Calu3 (cell line): ENCODE results near the gene CAPN14. TPM values are rescaled to one million over a fixed set of nuclear protein-coding genes. Genes with fewer than 3 reads are reported as not detected.

Experiments used
- BruUV-seq: library from RNA; stranded (reverse); fragments of 400-500 nt; replicated peaks from 2 replicates; lab custom pipeline; 2021; lab: Mats Ljungman, UMichigan
- CTCF ChIA-PET: fragments of 300-600 bp; sonication (Branson Sonifier 250); formaldehyde crosslinking; loops from one replicate; lab custom pipeline; 2022; ENCODE audit warnings: antibody characterized with exemption; lab: Charles Lee
- DNase-seq: peaks from one replicate; pipeline ENCODE4 v3.0.0; 2022
- H3K27ac Mint-ChIP-seq: one replicate; pipeline ENCODE4 v1.8.0; 2022; ENCODE audit warnings: mixed read lengths; ENCODE audit not compliant: unreplicated experiment
- H3K27me3 Mint-ChIP-seq: one replicate; pipeline ENCODE4 v1.8.0; 2022; ENCODE audit warnings: mixed read lengths; ENCODE audit not compliant: unreplicated experiment
- H3K36me3 Mint-ChIP-seq: one replicate; pipeline ENCODE4 v1.8.0; 2022; ENCODE audit warnings: mild to moderate bottlenecking, moderate library complexity, mixed read lengths; ENCODE audit not compliant: insufficient read depth, unreplicated experiment
- H3K4me1 Mint-ChIP-seq: one replicate; pipeline ENCODE4 v1.8.0; 2022; ENCODE audit warnings: mild to moderate bottlenecking, low read depth, mixed read lengths; ENCODE audit not compliant: unreplicated experiment
- H3K4me3 Mint-ChIP-seq: one replicate; pipeline ENCODE4 v1.8.0; 2022; ENCODE audit warnings: mild to moderate bottlenecking, low read depth, moderate library complexity, mixed read lengths; ENCODE audit not compliant: unreplicated experiment
- H3K9me3 Mint-ChIP-seq: one replicate; pipeline ENCODE4 v1.8.0; 2022; ENCODE audit warnings: low read depth, mixed read lengths; ENCODE audit not compliant: unreplicated experiment
- intact Hi-C: fragments of 100-400 bp; cut with micrococcal nuclease; formaldehyde crosslinking; loops from one replicate; pipeline ENCODE4 v1.10.0; 2022; ENCODE audit not compliant: unreplicated experiment
- total RNA-seq: library from RNA; stranded (reverse); gene quantifications from 2 replicates; pipeline ENCODE4 v1.2.3, GENCODE V29; 2022
- TF ChIP-seq, protein P1 (sequence below): fragments of 200-600 bp; IDR thresholded peaks from one replicate; pipeline ENCODE4 v1.8.0; 2022; ENCODE audit warnings: antibody characterized with exemption; ENCODE audit not compliant: unreplicated experiment

CAPN14 gene
- total RNA-seq, 1 experiment from 2014 or later = 0.35 TPM

DNA sequence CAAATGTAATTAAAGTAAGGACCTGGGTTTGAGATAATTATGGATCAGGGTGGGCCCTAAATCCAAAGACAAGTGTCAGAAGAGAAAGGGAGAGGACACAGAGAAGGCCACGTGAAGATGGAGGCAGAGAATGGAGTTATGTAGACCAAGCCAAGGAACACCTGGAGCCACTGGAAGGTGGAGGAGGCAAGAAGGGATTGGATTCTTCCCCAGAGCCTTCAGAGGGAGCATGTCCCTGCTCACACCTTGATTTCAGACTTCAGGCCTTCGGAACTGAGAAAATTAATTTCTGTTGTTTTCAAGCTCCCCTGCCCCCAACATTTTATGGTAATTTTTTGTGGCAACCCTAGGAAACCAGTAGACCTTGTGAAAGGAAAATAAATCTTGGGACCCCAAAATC is 19.6 kb downstream of the CAPN14 start:
- Mint-ChIP-seq H3K9me3 (peaks cover 4% of the 10 kb centered on the region), H3K4me3 (no peak overlapping the region), H3K27me3 (peaks cover 52% of the 10 kb centered on the region), H3K4me1 (no peaks in the 10 kb centered on the region), H3K27ac (no peak overlapping the region), H3K36me3 (no peaks in the 10 kb centered on the region)
- BruUV-seq = no TSS peak
- CTCF ChIA-PET = no interaction called here
- TF ChIP-seq, protein P1, sequence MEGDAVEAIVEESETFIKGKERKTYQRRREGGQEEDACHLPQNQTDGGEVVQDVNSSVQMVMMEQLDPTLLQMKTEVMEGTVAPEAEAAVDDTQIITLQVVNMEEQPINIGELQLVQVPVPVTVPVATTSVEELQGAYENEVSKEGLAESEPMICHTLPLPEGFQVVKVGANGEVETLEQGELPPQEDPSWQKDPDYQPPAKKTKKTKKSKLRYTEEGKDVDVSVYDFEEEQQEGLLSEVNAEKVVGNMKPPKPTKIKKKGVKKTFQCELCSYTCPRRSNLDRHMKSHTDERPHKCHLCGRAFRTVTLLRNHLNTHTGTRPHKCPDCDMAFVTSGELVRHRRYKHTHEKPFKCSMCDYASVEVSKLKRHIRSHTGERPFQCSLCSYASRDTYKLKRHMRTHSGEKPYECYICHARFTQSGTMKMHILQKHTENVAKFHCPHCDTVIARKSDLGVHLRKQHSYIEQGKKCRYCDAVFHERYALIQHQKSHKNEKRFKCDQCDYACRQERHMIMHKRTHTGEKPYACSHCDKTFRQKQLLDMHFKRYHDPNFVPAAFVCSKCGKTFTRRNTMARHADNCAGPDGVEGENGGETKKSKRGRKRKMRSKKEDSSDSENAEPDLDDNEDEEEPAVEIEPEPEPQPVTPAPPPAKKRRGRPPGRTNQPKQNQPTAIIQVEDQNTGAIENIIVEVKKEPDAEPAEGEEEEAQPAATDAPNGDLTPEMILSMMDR = no peak
- no peak for DNase-seq
- intact Hi-C loops = no loop called here

DNA sequence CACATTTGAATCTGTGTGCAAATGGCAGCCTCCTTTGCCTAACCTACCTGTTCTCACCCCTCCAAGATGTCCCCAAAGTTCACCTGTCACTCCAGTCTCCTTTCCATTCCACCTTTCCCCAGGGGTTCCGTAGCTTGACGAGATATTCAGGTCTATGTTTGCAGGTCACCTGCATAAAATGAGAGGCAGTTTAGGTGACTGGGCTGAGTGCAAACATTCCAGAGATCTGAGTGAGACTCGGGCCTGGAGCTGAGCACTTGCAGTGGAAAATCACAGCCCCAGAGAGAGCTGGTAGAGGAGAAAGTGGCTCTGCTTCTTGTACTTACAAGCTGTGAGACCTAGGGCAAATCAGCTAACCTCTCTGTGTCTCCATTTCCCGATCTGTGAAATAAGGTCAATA is 20.1 kb downstream of the CAPN14 start:
- no peaks in the 10 kb centered on the region for H3K36me3 Mint-ChIP-seq
- peaks cover 47% of the 10 kb centered on the region for H3K27me3 Mint-ChIP-seq
- H3K9me3 Mint-ChIP-seq = peaks cover 4% of the 10 kb centered on the region
- intact Hi-C loops = no loop called here
- TF ChIP-seq, protein P1 = no peak
- H3K27ac Mint-ChIP-seq = no peak overlapping the region
- no peak for DNase-seq
- CTCF ChIA-PET = interaction anchor here (0.7 kb wide), 1 partner anchor 11 kb away, joined by 3 read pairs; no protein-coding TSS in a partner anchor
- no peaks in the 10 kb centered on the region for H3K4me1 Mint-ChIP-seq
- no peak overlapping the region for H3K4me3 Mint-ChIP-seq
- no TSS peak for BruUV-seq

DNA sequence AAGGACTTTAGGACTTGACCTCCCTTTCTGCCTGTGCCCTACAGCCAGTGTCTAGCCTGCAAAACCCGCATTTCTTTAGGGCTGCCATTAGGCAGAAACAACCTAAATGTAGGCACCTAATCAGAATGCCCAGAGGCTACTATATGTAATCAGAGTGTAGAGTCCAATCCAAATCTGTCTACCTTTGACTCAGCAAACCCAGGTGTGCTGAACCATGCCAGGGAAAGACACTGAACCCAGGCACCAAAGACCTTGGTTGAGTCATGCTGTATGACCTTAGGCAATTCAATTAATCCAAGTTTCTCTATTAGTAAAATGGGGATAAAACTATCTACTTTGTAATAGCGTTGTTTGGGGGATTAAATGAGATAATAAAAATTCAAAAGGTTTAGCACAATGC is 20.7 kb downstream of the CAPN14 start:
- peaks cover 41% of the 10 kb centered on the region for H3K27me3 Mint-ChIP-seq
- H3K36me3 Mint-ChIP-seq = no peaks in the 10 kb centered on the region
- intact Hi-C loops = no loop called here
- BruUV-seq = no TSS peak
- no peak for DNase-seq
- no peak overlapping the region for H3K27ac Mint-ChIP-seq
- peaks cover 4% of the 10 kb centered on the region for H3K9me3 Mint-ChIP-seq
- TF ChIP-seq, protein P1 = no peak
- CTCF ChIA-PET = interaction anchor here (0.7 kb wide), 1 partner anchor 11 kb away, joined by 3 read pairs; no protein-coding TSS in a partner anchor
- no peaks in the 10 kb centered on the region for H3K4me1 Mint-ChIP-seq
- no peak overlapping the region for H3K4me3 Mint-ChIP-seq

DNA sequence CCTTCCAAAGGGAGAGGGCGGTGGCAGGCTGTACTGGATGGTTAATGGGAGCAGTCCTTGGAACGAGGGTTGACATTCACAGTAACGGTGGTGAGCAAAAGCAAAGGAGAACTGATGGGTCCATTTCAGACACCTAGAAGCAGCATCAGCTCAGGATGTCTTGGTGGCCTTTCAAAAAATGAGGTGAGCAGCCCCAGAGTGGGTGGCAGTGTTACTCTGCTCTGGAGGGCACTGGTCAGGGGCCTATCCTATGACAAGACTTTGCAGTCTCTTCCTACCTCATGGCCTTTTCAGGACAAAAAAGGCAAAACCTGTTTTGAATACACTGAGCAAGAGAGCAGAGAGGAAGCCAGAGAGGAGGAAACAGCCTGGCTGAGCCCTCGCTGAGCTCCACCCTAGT is 23.5 kb downstream of the CAPN14 start:
- no peak overlapping the region for H3K27ac Mint-ChIP-seq
- peaks cover 2% of the 10 kb centered on the region for H3K9me3 Mint-ChIP-seq
- CTCF ChIA-PET = no interaction called here
- no peak overlapping the region for H3K4me3 Mint-ChIP-seq
- H3K4me1 Mint-ChIP-seq = no peaks in the 10 kb centered on the region
- no TSS peak for BruUV-seq
- no peak for DNase-seq
- H3K36me3 Mint-ChIP-seq = no peaks in the 10 kb centered on the region
- intact Hi-C loops = no loop called here
- H3K27me3 Mint-ChIP-seq = peaks cover 34% of the 10 kb centered on the region
- TF ChIP-seq, protein P1 = no peak
